Panc1 (cell line): ENCODE measurements around the gene SEMA5B.

ENCODE experiments used
- CTCF ChIP-seq: fragments of 450-650 bp; IDR thresholded peaks from 2 replicates; pipeline ENCODE4 v1.5.1; 2017; ENCODE audit warnings: mild to moderate bottlenecking
- POLR2AphosphoS5 ChIP-seq: IDR thresholded peaks from 2 replicates; pipeline ENCODE4 v1.6.1; 2012; ENCODE audit warnings: mild to moderate bottlenecking, low read depth, low read length, moderate library complexity
- REST ChIP-seq, 2 experiments: IDR thresholded peaks; 2 replicates each; pipeline ENCODE4 v1.6.1; 2011 to 2012; ENCODE audit warnings: low read depth in 2 of 2, control low read depth in 1 of 2, low read length in 1 of 2, mild to moderate bottlenecking in 1 of 2, moderate library complexity in 1 of 2; ENCODE audit not compliant: insufficient read depth in 1 of 2
- SIN3A ChIP-seq: IDR thresholded peaks from 2 replicates; pipeline ENCODE4 v1.6.1; 2012; ENCODE audit warnings: low read depth, mild to moderate bottlenecking, low read length, moderate library complexity, borderline replicate concordance; ENCODE audit not compliant: insufficient read depth

GRCh38 chr3:123071581-123071980, 44.0 kb upstream of the SEMA5B start:
- no peak for TF ChIP-seq CTCF
- TF ChIP-seq SIN3A: no peak
- TF ChIP-seq POLR2AphosphoS5: no peak
- no peak for TF ChIP-seq REST (IDR thresholded peaks at IDR 0.05; ENCODE audit: insufficient read depth in 1 of 2, low read depth in 2 of 2, low read length in 1 of 2)
